Stimulated activated CD4-positive, alpha-beta T cell treated with anti-CD3 and anti-CD28 coated beads, Interleukin-1b, Interleukin-23, amount 100 ng/mL, for 24 hours (primary cell): ENCODE data around the gene MIA.
"Not testable (repeated sequence)": the region's sequence is repeated elsewhere in the genome, so short reads cannot be mapped to it uniquely, and the experiment has no call there.

Source experiments
- DNase-seq, 4 experiments: peaks; one replicate each; pipeline ENCODE4 v3.0.0-alpha.2; 2020; ENCODE audit warnings: low read depth in 4 of 4, low spot score in 1 of 4

MIA gene

GRCh38 chr19:40818480-40819399 lies 43.4 kb downstream of the MIA start:
- DNase-seq, result peak in 3 of 4 experiments; percentile 56 to 70 (median 68)

GRCh38 chr19:40819479-40820234 lies 44.3 kb downstream of the MIA start:
- DNase-seq, result peak in 3 of 4 experiments; percentile 44 to 53 (median 45)

- DNase-seq, result no peak
Measured at GRCh38 chr19:40822161-40822560, 46.8 kb downstream of the MIA start.

- not testable (repeated sequence) for DNase-seq
Measured at GRCh38 chr19:40822704-40823553, 47.6 kb downstream of the MIA start.

- DNase-seq, result not testable (repeated sequence)
Measured at GRCh38 chr19:40824916-40825315, 49.6 kb downstream of the MIA start.

- DNase-seq, result not testable (repeated sequence)
Measured at GRCh38 chr19:40825460-40826095, 50.3 kb downstream of the MIA start.

- DNase-seq, result not testable (repeated sequence)
Measured at GRCh38 chr19:40826312-40826698, 51.0 kb downstream of the MIA start.

GRCh38 chr19:40826699-40827385 lies 51.5 kb downstream of the MIA start:
- not testable (repeated sequence) for DNase-seq
